Astrocyte (in vitro differentiated cells and primary cell): ENCODE measurements around the gene ANKH.

Experiments used
- EZH2 ChIP-seq: IDR thresholded peaks from 2 replicates; pipeline ENCODE4 v1.6.1; 2012; ENCODE audit warnings: mild to moderate bottlenecking, low read length, inconsistent platforms; ENCODE audit not compliant: insufficient read depth
- TF ChIP-seq, protein P1 (sequence below): IDR thresholded peaks from 2 replicates; pipeline ENCODE4 v1.5.1; 2011; ENCODE audit warnings: low read depth, mild to moderate bottlenecking, inconsistent platforms, low read length, moderate library complexity; ENCODE audit not compliant: insufficient read depth

DNA sequence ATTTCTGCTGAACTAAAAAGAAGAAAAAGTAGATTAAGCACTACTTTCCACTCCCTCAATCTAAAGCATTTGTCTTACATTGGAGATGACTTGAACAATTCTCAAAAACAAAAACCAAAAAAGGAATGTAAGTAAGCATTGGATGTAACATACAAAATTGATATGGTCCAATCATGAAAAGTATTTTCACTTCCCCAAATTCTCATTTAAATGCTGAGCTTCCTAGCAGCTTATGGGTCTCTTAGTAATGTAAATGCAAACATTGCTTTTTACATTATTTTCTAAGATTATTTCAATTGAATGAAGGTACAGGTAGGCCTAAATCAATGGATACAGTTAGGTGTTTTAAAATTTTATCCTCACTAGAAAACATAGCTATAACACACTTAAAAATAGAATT, 20.0 kb downstream of the ANKH start:
- TF ChIP-seq, protein P1, sequence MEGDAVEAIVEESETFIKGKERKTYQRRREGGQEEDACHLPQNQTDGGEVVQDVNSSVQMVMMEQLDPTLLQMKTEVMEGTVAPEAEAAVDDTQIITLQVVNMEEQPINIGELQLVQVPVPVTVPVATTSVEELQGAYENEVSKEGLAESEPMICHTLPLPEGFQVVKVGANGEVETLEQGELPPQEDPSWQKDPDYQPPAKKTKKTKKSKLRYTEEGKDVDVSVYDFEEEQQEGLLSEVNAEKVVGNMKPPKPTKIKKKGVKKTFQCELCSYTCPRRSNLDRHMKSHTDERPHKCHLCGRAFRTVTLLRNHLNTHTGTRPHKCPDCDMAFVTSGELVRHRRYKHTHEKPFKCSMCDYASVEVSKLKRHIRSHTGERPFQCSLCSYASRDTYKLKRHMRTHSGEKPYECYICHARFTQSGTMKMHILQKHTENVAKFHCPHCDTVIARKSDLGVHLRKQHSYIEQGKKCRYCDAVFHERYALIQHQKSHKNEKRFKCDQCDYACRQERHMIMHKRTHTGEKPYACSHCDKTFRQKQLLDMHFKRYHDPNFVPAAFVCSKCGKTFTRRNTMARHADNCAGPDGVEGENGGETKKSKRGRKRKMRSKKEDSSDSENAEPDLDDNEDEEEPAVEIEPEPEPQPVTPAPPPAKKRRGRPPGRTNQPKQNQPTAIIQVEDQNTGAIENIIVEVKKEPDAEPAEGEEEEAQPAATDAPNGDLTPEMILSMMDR, result no peak
- TF ChIP-seq EZH2, result no peak
